Neuron (in vitro differentiated cells): ENCODE data around the gene LIG4.
"Not testable (repeated sequence)": the region's sequence is repeated elsewhere in the genome, so short reads cannot be mapped to it uniquely, and the experiment has no call there.

Source experiments
- H2AFZ ChIP-seq: one replicate; pipeline ENCODE4 v1.6.1; 2013; ENCODE audit warnings: low read depth, mild to moderate bottlenecking, inconsistent platforms, low read length, moderate library complexity
- H3K27me3 ChIP-seq: one replicate; pipeline ENCODE4 v1.6.1; 2013; ENCODE audit warnings: low read length; ENCODE audit not compliant: insufficient read depth
- H3K36me3 ChIP-seq: one replicate; pipeline ENCODE4 v1.6.1; 2013; ENCODE audit warnings: low read length; ENCODE audit not compliant: insufficient read depth
- H3K4me1 ChIP-seq: one replicate; pipeline ENCODE4 v1.6.1; 2013; ENCODE audit warnings: low read length; ENCODE audit not compliant: insufficient read depth
- H3K4me3 ChIP-seq: 2 replicates; pipeline ENCODE4 v1.5.1; 2013; ENCODE audit warnings: mild to moderate bottlenecking, low read length, moderate library complexity
- H3K9me3 ChIP-seq: one replicate; pipeline ENCODE4 v1.6.1; 2013; ENCODE audit warnings: low read length

The LIG4 gene

DNA sequence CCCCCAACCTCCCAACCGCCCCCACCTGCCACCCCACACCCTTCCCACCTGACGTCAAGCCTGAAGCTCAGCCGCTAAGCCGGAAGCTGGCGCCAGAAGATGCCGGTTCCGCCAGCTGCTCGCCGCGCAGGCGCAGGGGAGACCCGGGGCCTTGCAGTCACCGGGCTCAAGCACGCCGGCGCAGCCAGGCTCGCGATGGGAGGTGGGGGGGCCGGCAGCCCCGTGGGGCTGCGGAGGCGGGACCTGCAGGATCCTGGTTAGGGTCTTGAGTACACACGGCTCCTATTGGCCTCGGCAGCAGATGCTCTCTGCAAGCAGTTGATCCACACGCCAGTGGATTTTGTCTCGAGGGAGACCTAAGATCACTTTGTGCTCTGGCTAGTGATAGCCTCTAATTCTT lies at the start of gene LIG4:
LIG4 (minus strand) TSS at position 101 of the 400 bp plus-strand sequence. CDS start 4,268 bp downstream, outside the sequence.
- Histone ChIP-seq H3K4me1 (peaks cover 28% of the 10 kb centered on the region), H3K9me3 (no peaks in the 10 kb centered on the region), H3K4me3 (peak within 1 kb of the TSS; percentile 53), H3K27me3 (no peaks in the 10 kb centered on the region), H2AFZ (no peak within 1 kb of the TSS), H3K36me3 (peaks cover 9% of the 10 kb centered on the region)

GRCh38 chr13:108263621-108264355 lies 48.5 kb upstream of the LIG4 start:
- Histone ChIP-seq H3K9me3 (no peaks in the 10 kb centered on the region), H3K4me1 (no peaks in the 10 kb centered on the region), H3K36me3 (no peaks in the 10 kb centered on the region), H3K27me3 (no peaks in the 10 kb centered on the region), H3K4me3 (no peak overlapping the region), H2AFZ (no peak overlapping the region)

DNA sequence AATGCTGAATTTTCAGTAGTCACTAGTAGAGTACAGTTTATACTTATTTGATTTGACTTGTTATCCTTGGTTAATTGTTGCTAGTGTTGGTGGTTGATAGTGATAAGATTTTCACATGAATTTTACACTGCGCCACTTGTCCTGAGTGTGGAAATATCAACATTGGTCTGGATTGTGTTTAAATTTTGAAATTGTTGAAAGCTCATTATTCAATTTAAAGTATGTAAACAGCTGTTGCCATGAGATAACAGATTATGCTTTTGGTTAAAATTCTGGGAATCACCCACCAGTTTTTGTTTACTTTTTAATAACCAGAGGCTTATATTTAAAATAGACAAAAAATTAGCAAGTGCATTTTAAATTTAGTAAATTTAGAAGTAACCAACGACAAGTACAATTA lies 41.9 kb upstream of the LIG4 start:
- no peaks in the 10 kb centered on the region for H3K9me3 ChIP-seq
- H3K4me3 ChIP-seq = no peak overlapping the region
- no peaks in the 10 kb centered on the region for H3K36me3 ChIP-seq
- no peak overlapping the region for H2AFZ ChIP-seq
- no peaks in the 10 kb centered on the region for H3K27me3 ChIP-seq
- no peaks in the 10 kb centered on the region for H3K4me1 ChIP-seq

- Histone ChIP-seq H2AFZ (no peak overlapping the region), H3K4me3 (no peak overlapping the region), H3K27me3 (no peaks in the 10 kb centered on the region), H3K36me3 (no peaks in the 10 kb centered on the region), H3K4me1 (no peaks in the 10 kb centered on the region), H3K9me3 (no peaks in the 10 kb centered on the region)
Observed at GRCh38 chr13:108249150-108249549, 33.8 kb upstream of the LIG4 start.

GRCh38 chr13:108230377-108230776 lies 15.0 kb upstream of the LIG4 start:
- H3K4me1 ChIP-seq = peaks cover 10% of the 10 kb centered on the region
- H3K9me3 ChIP-seq = no peaks in the 10 kb centered on the region
- H2AFZ ChIP-seq = no peak overlapping the region
- H3K36me3 ChIP-seq = peaks cover 6% of the 10 kb centered on the region
- no peak overlapping the region for H3K4me3 ChIP-seq
- H3K27me3 ChIP-seq = no peaks in the 10 kb centered on the region

GRCh38 chr13:108227651-108228272 lies 12.4 kb upstream of the LIG4 start:
- Histone ChIP-seq H3K4me3 (no peak overlapping the region), H3K27me3 (no peaks in the 10 kb centered on the region), H3K36me3 (peaks cover 6% of the 10 kb centered on the region), H2AFZ (no peak overlapping the region), H3K9me3 (no peaks in the 10 kb centered on the region), H3K4me1 (peaks cover 10% of the 10 kb centered on the region)

- no peaks in the 10 kb centered on the region for H3K27me3 ChIP-seq
- no peaks in the 10 kb centered on the region for H3K9me3 ChIP-seq
- peaks cover 10% of the 10 kb centered on the region for H3K4me1 ChIP-seq
- H3K36me3 ChIP-seq = peaks cover 6% of the 10 kb centered on the region
- no peak overlapping the region for H3K4me3 ChIP-seq
- no peak overlapping the region for H2AFZ ChIP-seq
Observed at GRCh38 chr13:108226184-108226583, 10.8 kb upstream of the LIG4 start.

DNA sequence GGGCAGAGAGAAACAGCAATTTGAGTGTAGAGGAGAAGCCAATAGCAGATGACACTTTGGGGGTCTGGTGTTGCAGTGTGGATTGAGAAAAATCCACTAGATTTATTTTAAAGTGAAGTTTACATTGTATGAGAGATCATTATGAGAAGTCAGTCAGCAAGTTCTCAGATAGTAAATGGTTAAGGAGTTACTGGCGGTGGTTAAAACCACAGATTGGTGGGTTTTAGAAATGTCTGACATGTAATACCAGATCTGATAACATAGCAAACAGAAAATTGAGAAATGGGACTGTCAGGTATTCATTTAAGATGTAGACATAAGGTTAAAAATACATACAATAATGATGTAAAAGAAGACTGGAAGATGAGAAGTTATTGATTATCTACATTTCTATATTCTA lies 10.1 kb upstream of the LIG4 start:
- Histone ChIP-seq H2AFZ (no peak overlapping the region), H3K27me3 (no peaks in the 10 kb centered on the region), H3K4me1 (peaks cover 10% of the 10 kb centered on the region), H3K36me3 (peaks cover 4% of the 10 kb centered on the region), H3K4me3 (no peak overlapping the region), H3K9me3 (no peaks in the 10 kb centered on the region)

DNA sequence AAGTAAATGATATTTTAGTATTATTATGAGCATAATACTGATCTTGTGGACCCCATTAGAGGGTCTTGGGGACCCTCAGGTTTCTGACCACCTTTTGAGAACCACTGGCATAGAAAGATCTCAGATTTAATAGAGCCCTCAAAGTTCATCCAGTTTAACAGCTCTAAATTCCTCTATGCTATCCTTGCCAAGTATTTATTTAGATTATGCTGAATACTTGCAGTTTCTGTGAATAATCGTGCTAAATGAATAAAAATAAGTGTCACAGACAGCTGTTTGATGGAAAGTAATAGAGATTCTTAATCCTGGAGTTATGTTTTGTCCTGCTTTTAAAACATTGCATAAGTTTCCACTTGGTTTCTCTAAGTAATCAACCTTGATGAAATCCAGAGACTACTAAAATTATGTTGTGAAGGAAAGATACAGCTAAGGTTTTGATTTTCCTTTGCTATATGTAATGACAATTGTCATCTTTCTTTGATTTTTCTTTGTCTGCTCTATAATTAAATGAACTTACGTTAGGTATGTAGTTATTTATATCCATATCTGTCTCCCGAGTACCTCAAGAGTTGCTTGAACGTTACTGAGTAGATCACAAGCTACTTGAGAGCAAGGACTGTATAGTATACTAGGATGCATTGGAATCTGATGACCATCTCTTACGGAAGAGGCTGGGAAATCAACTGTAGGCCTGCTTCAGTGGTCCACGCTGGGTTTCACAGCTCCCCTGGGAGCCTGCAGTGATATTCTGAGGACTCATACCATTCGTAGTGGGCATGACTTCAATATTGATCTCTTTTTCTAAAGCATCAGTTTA lies 8.6 kb upstream of the LIG4 start:
- Histone ChIP-seq H3K27me3 (no peaks in the 10 kb centered on the region), H3K4me1 (peaks cover 18% of the 10 kb centered on the region), H2AFZ (no peak overlapping the region), H3K9me3 (no peaks in the 10 kb centered on the region), H3K36me3 (no peaks in the 10 kb centered on the region), H3K4me3 (no peak overlapping the region)

GRCh38 chr13:108220041-108220440 lies 4.7 kb upstream of the LIG4 start:
- peaks cover 20% of the 10 kb centered on the region for H3K4me1 ChIP-seq
- no peak overlapping the region for H3K4me3 ChIP-seq
- no peaks in the 10 kb centered on the region for H3K9me3 ChIP-seq
- no peak overlapping the region for H2AFZ ChIP-seq
- H3K36me3 ChIP-seq = no peaks in the 10 kb centered on the region
- no peaks in the 10 kb centered on the region for H3K27me3 ChIP-seq

- H3K4me3 ChIP-seq = peak within 1 kb of the TSS; percentile 72
- H3K4me1 ChIP-seq = peaks cover 28% of the 10 kb centered on the region
- H3K27me3 ChIP-seq = no peaks in the 10 kb centered on the region
- H3K36me3 ChIP-seq = peaks cover 1% of the 10 kb centered on the region
- peak within 1 kb of the TSS; percentile 59 for H2AFZ ChIP-seq
- no peaks in the 10 kb centered on the region for H3K9me3 ChIP-seq
Observed at GRCh38 chr13:108218044-108218974, 3.0 kb upstream of the LIG4 start, which contains the start of gene ABHD13. Gene ABHD13 (plus strand): TSS chr13:108218392. CDS start chr13:108229219, 10,827 bp downstream.

- H2AFZ ChIP-seq = peak overlapping the region; percentile 59
- H3K4me1 ChIP-seq = peaks cover 28% of the 10 kb centered on the region
- not testable (repeated sequence) for H3K36me3 ChIP-seq, H3K9me3 ChIP-seq, H3K27me3 ChIP-seq
- H3K4me3 ChIP-seq = peak overlapping the region; percentile 72
Observed at GRCh38 chr13:108217307-108218043, 2.1 kb upstream of the LIG4 start.
